ENCODE data around the gene LRRC8A. TPM values are rescaled to one million over a fixed set of nuclear protein-coding genes. Genes with fewer than 3 reads are reported as not detected.
A peak's percentile ranks its signal among the peaks of the same experiment; 100 is the strongest.

LRRC8A gene
- total and polyA plus RNA-seq, 2 of the 13 experiments (the other 11 are each of a cell fraction or from before 2014, with no cell fraction given), result 16.1 to 40.6 TPM

DNA sequence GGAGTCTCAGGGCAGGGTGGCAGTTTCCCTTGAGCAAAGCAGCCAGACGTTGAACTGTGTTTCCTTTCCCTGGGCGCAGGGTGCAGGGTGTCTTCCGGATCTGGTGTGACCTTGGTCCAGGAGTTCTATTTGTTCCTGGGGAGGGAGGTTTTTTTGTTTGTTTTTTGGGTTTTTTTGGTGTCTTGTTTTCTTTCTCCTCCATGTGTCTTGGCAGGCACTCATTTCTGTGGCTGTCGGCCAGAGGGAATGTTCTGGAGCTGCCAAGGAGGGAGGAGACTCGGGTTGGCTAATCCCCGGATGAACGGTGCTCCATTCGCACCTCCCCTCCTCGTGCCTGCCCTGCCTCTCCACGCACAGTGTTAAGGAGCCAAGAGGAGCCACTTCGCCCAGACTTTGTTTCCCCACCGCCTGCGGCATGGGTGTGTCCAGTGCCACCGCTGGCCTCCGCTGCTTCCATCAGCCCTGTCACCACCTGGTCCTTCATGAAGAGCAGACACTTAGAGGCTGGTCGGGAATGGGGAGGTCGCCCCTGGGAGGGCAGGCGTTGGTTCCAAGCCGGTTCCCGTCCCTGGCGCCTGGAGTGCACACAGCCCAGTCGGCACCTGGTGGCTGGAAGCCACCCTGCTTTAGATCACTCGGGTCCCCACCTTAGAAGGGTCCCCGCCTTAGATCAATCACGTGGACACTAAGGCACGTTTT lies 35.4 kb downstream of the LRRC8A start (continued):
- peak; percentile 71; the same call in 1 of the 2 replicates for TF ChIP-seq ELF4 (CRISPR knock-in tag; IDR thresholded peaks at IDR 0.05; ENCODE audit: borderline replicate concordance)
- 0 out of 2 replicates have a peak, but pooled peaks have one; percentile 22 for TF ChIP-seq ZNF562 (CRISPR knock-in tag; IDR thresholded peaks at IDR 0.05; ENCODE audit: borderline replicate concordance)
- TF ChIP-seq FOSL2 (CRISPR knock-in tag; IDR thresholded peaks at IDR 0.05), result peak; percentile 40
- no peak for TF ChIP-seq TEAD2 (CRISPR knock-in tag; IDR thresholded peaks at IDR 0.05)
- TF ChIP-seq SRY (CRISPR knock-in tag; IDR thresholded peaks at IDR 0.05), result 0 out of 2 replicates have a peak, but pooled peaks have one; percentile 35
- no peak for TF ChIP-seq GTF3A (CRISPR knock-in tag; conservative IDR thresholded peaks at IDR 0.05)
- no peak for TF ChIP-seq ZNF782 (CRISPR knock-in tag; IDR thresholded peaks at IDR 0.05; ENCODE audit: borderline replicate concordance)
- TF ChIP-seq JUNB (CRISPR knock-in tag; IDR thresholded peaks at IDR 0.05; ENCODE audit: borderline replicate concordance), result peak; percentile 61; the same call in 1 of the 2 replicates
- TF ChIP-seq ZNF629 (CRISPR knock-in tag; conservative IDR thresholded peaks at IDR 0.05), result no peak
- TF ChIP-seq, protein P1, sequence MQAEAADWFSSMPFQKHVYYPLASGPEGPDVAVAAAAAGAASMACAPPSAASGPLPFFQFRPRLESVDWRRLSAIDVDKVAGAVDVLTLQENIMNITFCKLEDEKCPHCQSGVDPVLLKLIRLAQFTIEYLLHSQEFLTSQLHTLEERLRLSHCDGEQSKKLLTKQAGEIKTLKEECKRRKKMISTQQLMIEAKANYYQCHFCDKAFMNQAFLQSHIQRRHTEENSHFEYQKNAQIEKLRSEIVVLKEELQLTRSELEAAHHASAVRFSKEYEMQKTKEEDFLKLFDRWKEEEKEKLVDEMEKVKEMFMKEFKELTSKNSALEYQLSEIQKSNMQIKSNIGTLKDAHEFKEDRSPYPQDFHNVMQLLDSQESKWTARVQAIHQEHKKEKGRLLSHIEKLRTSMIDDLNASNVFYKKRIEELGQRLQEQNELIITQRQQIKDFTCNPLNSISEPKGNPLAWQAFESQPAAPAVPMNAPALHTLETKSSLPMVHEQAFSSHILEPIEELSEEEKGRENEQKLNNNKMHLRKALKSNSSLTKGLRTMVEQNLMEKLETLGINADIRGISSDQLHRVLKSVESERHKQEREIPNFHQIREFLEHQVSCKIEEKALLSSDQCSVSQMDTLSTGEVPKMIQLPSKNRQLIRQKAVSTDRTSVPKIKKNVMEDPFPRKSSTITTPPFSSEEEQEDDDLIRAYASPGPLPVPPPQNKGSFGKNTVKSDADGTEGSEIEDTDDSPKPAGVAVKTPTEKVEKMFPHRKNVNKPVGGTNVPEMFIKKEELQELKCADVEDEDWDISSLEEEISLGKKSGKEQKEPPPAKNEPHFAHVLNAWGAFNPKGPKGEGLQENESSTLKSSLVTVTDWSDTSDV (CRISPR knock-in tag; IDR thresholded peaks at IDR 0.05), result no peak
- TF ChIP-seq ZBTB42 (CRISPR knock-in tag; IDR thresholded peaks at IDR 0.05), result no peak
- peak; percentile 45; the same call in 1 of the 2 replicates for TF ChIP-seq ZFX (CRISPR knock-in tag; IDR thresholded peaks at IDR 0.05; ENCODE audit: low read depth)
- TF ChIP-seq ZNF468 (CRISPR knock-in tag; IDR thresholded peaks at IDR 0.05), result no peak
- TF ChIP-seq, protein P2, sequence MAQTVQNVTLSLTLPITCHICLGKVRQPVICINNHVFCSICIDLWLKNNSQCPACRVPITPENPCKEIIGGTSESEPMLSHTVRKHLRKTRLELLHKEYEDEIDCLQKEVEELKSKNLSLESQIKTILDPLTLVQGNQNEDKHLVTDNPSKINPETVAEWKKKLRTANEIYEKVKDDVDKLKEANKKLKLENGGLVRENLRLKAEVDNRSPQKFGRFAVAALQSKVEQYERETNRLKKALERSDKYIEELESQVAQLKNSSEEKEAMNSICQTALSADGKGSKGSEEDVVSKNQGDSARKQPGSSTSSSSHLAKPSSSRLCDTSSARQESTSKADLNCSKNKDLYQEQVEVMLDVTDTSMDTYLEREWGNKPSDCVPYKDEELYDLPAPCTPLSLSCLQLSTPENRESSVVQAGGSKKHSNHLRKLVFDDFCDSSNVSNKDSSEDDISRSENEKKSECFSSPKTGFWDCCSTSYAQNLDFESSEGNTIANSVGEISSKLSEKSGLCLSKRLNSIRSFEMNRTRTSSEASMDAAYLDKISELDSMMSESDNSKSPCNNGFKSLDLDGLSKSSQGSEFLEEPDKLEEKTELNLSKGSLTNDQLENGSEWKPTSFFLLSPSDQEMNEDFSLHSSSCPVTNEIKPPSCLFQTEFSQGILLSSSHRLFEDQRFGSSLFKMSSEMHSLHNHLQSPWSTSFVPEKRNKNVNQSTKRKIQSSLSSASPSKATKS (CRISPR knock-in tag; IDR thresholded peaks at IDR 0.05), result no peak
- peak; percentile 47; the same call in 1 of the 2 replicates for TF ChIP-seq ZNF737 (CRISPR knock-in tag; IDR thresholded peaks at IDR 0.05; ENCODE audit: borderline replicate concordance)
- no peak for TF ChIP-seq KDM6A (CRISPR knock-in tag; IDR thresholded peaks at IDR 0.05; ENCODE audit: low read depth)
- no peak for TF ChIP-seq SMARCC2 (IDR thresholded peaks at IDR 0.05)
- TF ChIP-seq ZNF337 (CRISPR knock-in tag; IDR thresholded peaks at IDR 0.05; ENCODE audit: borderline replicate concordance, low read depth), result no peak
- TF ChIP-seq ETV6 (CRISPR knock-in tag; conservative IDR thresholded peaks at IDR 0.05), result no peak
- TF ChIP-seq SMC3 (IDR thresholded peaks at IDR 0.05; ENCODE audit: low read length), result no peak
- no peak for TF ChIP-seq ZC3H4 (CRISPR knock-in tag; IDR thresholded peaks at IDR 0.05; ENCODE audit: borderline replicate concordance)
- no peak for TF ChIP-seq ADNP (CRISPR knock-in tag; IDR thresholded peaks at IDR 0.05)
- TF ChIP-seq KLF15 (CRISPR knock-in tag; IDR thresholded peaks at IDR 0.05; ENCODE audit: borderline replicate concordance), result no peak
- TF ChIP-seq, protein P3, sequence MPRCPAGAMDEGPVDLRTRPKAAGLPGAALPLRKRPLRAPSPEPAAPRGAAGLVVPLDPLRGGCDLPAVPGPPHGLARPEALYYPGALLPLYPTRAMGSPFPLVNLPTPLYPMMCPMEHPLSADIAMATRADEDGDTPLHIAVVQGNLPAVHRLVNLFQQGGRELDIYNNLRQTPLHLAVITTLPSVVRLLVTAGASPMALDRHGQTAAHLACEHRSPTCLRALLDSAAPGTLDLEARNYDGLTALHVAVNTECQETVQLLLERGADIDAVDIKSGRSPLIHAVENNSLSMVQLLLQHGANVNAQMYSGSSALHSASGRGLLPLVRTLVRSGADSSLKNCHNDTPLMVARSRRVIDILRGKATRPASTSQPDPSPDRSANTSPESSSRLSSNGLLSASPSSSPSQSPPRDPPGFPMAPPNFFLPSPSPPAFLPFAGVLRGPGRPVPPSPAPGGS (CRISPR knock-in tag; IDR thresholded peaks at IDR 0.05), result 0 out of 2 replicates have a peak, but pooled peaks have one; percentile 37
- TF ChIP-seq DPF2 (CRISPR knock-in tag; IDR thresholded peaks at IDR 0.05; ENCODE audit: borderline replicate concordance, low read depth), result peak; percentile 42; the same call in 1 of the 2 replicates
